K562 (cell line): ENCODE data around the gene LENG9. TPM values are rescaled to one million over a fixed set of nuclear protein-coding genes. Genes with fewer than 3 reads are reported as not detected.

ENCODE experiments used
- ARID1B ChIP-seq: fragments of 450-650 bp; IDR thresholded peaks from 2 replicates; pipeline ENCODE4 v1.6.1; 2016; ENCODE audit warnings: antibody characterized with exemption, mild to moderate bottlenecking, inconsistent platforms
- FOXP1 ChIP-seq: sonication (generic); formaldehyde crosslinking; IDR thresholded peaks from 2 replicates; pipeline ENCODE4 v1.8.0; 2022; ENCODE audit warnings: mild to moderate bottlenecking, missing genetic modification reagents
- LCOR ChIP-seq: sonication (generic); formaldehyde crosslinking; IDR thresholded peaks from 2 replicates; pipeline ENCODE4 v1.8.0; 2022; ENCODE audit warnings: mild to moderate bottlenecking, missing genetic modification reagents
- PHB2 ChIP-seq: fragments of 450-650 bp; IDR thresholded peaks from 2 replicates; pipeline ENCODE4 v1.6.1; 2017; ENCODE audit warnings: low read depth
- ZNF518B ChIP-seq: fragments of 250-450 bp; sonication (Bioruptor Pico); IDR thresholded peaks from 2 replicates; pipeline ENCODE4 v1.5.0; 2021; ENCODE audit warnings: mild to moderate bottlenecking, moderate library complexity
- polyA plus RNA-seq, 8 experiments: library from polyadenylated mRNA; depleted of rRNA in 4 of 8; stranded (reverse) in 5 of 8; unstranded in 3 of 8; fragments of >200 nt; fragmentation: Nextera tagmentation in 2 of 8; fragmentation: Illumina TruSeq in 1 of 8; extraction: Ambion mirVana in 2 of 8; extraction: Trizol in 1 of 8; gene quantifications; 2 replicates each; pipeline versions ENCODE4 v1.2.1 to v1.2.3, GENCODE V29; 2011 to 2014; ENCODE audit warnings: inconsistent platforms in 1 of 8, missing spikeins in 1 of 8
- total RNA-seq, 7 experiments: library from RNA; depleted of rRNA in 6 of 7; stranded (reverse); fragments of >200 nt in 6 of 7; fragmentation: Illumina TruSeq in 2 of 7; extraction: Trizol in 2 of 7; gene quantifications; 2 replicates each; pipeline versions ENCODE4 v1.2.1 to v1.2.3, GENCODE V29; 2011 to 2021; ENCODE audit warnings: low replicate concordance in 1 of 7

The LENG9 gene
- total and polyA plus RNA-seq, 9 of the 15 experiments (the other 6 are each of a cell fraction or from before 2014, with no cell fraction given) = 0.06 to 0.64 (median 0.33) TPM; not detected in 1

DNA sequence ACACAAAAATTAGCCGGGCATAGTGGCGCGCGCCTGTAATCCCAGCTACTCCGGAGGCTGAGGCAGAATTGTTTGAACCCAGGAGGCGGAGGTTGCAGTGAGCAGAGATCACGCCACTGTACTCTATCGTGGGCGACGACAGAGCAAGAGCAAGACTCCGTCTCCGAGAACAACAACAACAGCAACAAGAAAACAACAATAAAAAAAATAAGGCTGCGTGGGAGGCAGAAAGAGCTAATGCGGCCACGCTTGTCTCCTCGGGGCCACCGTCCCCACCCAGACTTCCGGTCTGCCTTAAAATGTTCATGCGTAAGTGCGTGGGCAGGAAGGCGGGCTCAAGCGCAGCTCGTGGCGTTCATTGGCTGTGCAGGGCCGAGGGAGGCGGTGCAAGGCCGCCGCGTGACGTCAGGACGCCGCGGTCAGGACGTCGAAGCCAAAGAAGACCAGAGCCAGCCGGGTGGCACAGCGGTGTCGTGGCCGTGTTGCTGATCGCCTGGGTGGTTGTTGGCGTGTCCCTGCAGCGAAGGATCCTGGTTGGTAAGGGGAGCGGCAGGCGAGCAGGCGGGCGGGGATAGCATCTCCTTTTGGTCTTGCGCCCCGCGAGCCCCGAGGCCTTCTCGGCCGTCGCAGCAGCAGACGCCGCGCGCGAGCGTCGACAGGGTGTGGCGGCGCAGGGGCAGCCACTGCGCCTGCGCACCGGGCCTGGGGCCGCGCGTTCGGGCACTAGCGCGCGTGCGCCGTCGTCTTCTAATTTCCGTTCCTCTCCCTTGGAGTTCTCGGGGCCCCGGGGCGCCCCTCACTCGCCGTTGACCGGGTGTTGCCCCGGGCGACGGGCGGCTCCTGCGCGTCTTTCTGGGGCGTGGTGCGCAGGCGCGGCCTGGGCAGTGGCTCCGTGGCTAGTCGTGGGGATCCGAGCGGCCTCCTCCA lies 14.5 kb downstream of the LENG9 start, which contains the start of gene LENG8 (continued):
- TF ChIP-seq ARID1B = peak; percentile 47; the same call in 1 of the 2 replicates
- peak; percentile 87 for TF ChIP-seq FOXP1
- no peak for TF ChIP-seq ZNF518B
- TF ChIP-seq PHB2 = no peak
- TF ChIP-seq LCOR (CRISPR knock-in tag) = peak; percentile 81; the same call in 1 of the 2 replicates
